Measurements from ENCODE around the gene XRN1.
A peak's percentile ranks its signal among the peaks of the same experiment; 100 is the strongest.
"Not testable (repeated sequence)": the region's sequence is repeated elsewhere in the genome, so short reads cannot be mapped to it uniquely, and the experiment has no call there.

XRN1 gene

DNA sequence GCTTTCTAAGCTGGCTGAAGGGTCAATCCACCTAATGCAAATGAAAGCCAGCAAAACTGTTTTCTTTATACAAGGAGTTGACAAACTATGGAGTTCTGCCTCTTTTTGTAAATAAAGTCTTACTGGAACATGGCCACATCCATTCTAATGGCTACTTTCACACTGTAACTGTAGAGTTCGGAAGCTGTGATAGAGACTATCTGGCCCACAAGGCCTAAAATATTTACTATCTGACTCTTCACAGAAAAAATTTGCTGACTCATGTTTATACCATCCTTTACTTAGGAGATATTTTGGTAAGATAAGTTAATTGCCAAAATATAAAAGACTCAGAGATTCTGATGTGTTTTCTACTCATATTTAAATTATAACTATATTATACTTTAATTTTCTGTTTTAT is 128.7 kb downstream of the XRN1 start:
- no peak for DNase-seq

DNA sequence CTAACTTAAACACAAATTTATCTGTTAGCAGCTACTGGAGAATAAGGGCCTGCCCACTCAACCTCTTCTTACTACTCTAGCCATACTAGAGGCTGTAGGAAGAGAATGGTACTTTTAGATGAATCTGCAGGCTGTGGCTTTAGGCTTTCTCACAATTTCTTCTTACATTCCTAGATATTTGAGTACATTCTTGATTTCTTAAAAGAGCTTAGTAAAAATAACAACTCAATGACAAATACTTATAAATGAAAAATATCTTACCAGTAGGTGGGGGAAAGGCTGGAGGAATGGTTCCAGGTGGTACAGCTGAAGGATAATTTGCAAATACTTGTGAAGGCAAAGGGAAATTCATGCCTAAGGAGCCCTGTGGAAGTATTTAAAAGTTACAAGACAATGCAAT is 129.5 kb downstream of the XRN1 start:
- no peak for DNase-seq

DNA sequence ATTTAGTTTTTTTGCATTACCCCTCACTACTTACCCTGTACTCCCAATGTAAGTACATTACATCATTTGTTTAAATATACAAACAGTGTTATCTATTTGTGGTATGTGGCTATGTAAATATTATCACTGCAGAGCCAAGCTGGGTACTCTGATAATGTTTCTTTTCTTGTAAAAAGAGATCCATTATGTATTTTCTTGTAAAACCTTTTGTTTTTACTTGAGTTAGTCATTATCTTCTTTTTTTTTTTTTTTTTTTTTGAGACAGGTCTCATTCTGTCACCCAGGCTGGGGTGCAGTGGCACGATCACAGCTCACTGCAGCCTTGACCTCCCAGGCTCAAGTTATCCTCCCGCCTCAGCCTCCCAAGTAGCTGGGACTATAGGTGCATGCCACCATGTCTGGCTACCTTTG is 131.9 kb downstream of the XRN1 start:
- not testable (repeated sequence) for DNase-seq

DNA sequence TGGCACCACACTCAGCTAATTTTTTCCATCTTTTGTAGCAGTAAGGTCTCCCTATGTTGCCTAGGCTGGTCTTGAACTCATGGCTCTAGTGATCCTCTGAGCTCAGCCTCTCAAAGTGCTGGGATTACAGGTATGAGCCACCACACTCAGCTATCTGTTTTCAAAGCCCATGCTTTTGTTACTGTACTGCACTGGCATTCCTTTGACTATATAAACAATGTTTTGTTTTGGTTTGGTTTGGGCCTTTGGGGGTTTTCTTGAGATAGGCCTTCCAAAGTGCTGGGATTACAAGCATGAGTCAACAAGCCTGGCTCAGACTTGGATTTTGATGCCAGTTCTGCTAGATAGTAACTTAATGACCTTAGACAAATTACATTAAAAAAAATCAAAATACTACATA is 132.8 kb downstream of the XRN1 start:
- DNase-seq, result no peak

DNA sequence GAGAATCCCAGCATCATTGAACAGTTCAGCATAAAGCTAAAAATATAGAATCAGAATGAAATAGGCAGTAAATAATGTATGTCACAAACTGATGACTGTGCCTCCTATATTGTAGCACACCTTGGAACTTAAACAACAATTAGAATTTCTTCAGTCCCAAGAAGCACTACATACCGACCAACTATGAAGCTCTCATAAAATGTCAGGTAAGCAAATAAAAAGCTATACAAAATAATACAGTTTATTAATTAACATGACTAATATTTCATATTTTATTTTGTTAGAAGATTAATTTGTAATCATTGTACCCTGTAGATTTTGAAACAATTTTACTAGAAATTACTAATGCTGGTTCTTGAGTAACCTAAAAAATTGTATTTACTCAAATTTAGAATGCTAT is 137.4 kb downstream of the XRN1 start:
- no peak for DNase-seq

DNA sequence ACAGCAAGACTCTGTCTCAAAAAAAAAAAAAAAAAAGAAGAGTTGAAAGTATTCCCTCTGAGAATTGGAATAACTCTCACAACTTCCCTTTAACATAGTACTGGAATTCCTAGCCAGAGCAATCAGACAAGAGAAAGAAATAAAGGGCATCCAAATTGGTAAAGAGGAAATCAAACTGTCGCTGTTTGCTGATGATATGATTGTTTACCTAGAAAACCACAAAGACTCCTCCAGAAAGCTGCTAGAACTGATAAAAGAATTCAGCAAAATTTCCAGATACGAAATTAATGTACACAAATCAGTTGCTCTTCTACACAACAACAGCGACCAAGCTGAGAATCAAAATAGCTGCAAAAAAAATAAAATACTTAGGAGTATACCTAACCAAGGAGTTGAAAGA is 145.0 kb downstream of the XRN1 start:
- not testable (repeated sequence) for DNase-seq

DNA sequence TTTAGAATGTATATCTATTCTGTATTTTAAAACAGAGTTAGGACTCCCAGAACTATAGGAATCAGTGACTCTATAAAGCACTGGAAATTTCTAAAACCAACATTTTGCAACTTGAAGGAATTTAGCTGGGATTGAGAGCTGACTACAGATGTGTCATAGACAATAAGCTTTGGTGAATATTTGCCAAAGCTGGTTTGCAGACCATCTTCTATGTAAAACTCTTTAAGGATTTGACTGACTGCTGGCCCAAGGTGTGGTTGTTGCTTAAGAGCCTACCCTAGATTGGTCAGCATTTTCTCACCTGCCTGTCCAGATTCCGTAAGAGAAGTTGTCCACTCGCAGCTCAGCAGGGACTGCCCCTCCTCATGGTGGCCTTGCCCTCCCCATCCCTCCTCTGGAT is 149.2 kb downstream of the XRN1 start:
- DNase-seq, result no peak

DNA sequence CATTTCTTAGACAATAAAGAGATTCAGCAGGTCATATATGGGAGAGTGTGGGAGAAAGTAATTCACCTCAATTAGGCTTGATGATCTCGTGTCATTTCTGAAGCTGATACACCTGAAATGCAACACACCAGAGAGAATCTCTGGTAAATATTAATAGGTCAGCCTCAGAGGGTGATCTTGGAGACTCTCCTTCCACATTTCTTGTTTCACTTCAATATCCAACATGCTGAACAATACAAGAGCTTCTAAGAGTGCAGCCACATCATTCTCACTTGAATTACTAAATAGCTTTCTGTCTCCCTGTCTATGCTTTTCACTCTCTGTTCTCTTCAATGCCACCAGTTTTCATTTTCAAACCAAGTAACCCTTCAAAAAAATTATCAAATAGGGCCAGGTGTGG is 151.3 kb downstream of the XRN1 start:
- DNase-seq, result no peak

DNA sequence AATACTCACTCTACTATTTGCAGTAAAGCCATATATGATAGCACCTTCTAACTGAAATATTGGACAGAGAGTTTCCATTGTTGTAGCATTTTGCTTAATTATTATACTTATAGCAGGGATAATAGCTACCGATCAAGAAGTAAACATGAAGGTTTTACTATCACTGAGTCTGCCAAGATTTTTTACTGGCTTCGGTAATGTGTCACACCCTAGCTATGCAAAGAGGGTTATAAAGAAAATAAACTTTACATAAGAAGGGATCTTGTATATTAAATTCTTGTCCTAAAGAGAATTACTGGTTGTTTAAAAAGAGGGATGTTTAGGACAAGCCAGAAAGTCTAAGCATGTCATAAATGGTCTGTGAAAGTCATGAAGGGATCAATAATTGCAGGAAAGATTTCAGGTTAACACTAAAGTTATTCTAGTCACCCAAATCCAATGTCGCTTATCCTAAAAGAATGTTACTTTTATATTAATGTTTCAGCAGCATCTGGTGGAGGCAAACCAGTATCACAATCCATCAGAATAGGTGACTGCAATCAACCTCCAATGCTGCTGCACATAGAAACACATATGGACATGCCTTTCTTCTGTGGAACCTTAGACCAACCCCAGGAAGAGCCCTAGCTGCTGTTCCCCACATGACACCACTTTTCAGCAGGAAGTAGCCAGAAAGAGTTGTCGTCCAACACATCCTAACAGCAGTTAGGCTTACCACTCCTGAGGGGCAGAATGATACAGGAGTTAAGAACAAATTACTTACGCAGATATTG is 159.8 kb downstream of the XRN1 start:
- DNase-seq, result no peak

DNA sequence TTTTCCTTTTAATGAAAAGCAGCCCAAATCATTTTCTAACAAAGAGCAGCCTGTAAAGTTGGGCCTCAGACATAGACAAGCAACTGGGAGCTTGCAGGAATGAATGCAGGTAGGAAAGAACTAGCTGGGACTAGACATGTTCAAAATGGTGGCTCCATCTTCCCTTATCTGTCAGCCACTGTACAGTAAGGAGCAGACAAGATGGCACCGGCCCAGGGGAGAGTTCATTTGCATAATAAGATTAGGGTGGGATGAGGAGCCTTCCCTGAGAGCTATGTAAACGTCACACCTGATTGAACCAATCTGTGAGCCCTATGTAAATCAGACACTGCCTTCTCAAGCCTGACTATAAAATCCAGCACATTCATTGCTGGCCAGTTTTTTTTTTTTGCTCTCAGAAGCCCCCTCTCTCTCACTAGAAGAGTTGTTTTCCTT is 162.7 kb downstream of the XRN1 start:
- no peak for DNase-seq

DNA sequence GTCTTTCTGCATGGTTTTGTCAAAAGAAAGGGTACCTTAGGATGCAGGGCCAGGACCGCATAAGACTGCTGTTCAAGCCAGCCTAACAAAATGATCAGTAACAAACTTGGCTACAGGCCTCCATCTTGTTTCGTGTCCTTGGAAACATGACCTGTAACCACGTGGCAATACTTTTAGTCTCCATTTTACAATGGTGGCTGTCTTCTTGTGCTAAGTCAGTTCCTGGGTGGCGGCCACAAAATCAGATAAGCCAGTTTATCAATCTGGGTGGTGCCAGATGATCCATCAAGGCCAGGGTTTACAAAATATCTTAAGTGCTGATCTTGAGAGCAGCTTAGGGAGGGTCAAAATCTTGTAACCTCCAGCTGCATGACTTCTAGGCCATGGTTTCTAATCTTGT is 165.3 kb downstream of the XRN1 start:
- DNase-seq, result no peak

DNA sequence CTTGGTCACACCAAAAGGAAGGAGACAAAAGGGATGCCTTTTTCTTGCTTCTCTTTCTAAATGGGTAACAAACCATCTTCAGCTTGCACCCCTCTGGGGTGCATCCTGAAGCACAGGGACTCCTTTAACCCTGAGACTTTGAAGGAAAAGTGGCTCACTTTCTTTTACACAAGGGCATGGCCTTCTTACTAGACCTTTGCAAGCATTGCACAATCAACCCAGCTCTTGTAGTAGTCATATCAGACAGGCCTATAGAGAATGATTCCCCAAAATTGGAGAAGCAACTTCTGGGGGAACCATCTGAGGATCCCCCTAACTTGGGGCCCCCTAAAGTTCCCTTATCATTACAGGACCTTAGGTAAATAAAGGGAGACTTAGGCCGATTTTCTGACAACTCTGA is 166.4 kb downstream of the XRN1 start:
- DNase-seq, result no peak

DNA sequence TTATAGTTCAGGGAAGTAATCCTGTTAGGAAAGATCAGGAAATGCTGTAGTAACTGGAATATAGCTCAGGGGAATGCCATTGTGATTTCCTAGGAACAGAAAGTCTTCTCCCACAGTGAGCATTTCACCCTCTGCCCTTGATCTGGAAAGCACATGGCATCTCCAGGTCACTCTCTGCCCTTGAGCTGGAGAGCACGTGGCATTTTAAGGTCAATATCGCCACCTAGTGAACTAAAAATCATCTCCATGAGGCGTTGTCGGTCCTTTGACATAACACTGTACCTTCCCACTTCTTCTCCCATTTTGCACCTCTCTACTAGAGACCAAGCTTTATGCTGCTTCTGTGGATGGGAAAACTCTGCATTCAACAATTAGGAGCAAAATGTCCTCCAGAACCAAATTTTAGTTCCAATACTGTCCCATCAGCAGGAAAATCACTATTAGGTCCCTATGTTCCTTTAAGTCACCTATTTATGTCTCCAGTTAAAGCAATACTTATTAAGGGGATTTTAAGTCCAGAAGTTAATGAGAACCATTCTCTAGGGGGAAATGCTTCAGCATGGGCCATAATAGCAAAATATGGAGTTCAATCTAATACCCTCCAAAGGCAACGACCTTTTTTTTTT is 167.8 kb downstream of the XRN1 start:
- DNase-seq, result peak; percentile 47

DNA sequence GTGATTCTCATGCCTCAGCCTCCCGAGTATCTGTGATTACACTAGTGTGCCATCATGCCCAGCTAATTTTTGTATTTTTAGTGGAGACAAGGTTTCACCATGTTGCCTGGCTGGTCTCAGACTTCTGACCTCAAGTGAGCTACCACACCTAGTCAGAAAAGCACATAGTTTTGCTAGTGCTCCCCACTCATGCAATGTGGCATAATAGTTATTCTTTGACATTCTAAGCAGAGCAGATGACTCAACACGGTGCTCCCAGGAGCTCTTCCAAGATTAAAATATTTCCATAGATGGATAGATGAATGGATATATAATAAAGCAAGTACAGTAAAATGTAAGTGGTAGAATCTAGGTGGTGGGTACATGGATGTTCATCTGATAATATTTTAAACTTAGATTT is 169.4 kb downstream of the XRN1 start:
- DNase-seq, result no peak

DNA sequence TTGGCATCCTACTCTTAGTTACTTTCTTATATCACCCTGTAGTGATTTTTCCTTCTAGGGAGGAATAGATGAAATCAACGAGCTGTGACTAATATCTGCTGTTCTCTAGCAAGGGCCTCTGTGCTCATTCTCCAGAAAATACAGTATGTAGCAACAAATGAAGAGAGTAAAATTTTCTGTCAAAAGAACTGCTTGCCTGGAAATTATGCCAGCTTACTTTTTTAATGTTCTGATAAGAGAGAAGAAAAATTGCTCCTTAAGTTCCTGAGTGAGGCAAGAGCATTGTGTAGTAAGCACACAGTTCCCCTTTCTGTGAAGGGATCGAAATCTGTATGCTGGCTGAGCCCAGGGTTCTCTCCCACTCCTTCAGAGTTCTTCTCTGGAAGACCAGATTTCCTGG is 171.1 kb downstream of the XRN1 start:
- no peak for DNase-seq

DNA sequence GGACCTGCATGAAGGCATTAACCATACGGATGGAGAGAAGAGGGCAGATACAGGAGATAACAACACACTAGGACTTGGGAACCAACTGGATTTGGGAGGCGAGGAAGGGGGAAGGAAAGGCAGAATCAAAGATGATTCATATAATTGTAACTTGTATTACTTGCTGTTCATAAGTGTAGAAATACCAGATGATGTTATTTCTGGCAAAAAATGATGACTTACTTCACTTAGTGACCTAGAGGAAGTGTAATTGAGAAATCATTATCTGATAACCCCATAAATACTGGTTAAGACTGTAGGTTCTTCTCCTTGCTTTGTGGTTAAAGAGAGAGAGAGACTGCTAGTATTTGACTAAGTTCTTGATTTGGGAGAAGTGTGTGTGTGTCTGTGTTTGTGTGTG is 172.0 kb downstream of the XRN1 start:
- no peak for DNase-seq

DNA sequence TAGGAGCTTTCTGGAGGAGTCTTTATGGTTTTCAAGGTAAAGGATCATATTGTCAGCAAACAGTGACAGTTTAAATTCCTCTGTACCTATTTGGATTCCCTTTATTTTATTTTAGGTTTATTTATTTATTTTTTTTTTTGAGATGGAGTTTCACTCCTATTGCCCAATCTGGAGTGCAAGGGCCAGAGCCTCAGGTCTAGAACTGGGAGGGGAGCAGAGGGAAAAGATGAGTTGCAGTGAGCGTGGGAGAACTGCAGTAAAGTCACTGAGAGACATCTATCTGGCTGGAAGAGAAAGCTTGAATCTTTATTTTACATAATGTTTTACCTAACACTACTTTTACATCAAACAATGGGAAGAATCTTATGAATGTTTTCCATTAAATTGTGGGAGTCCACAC is 172.9 kb downstream of the XRN1 start:
- DNase-seq, result no peak

DNA sequence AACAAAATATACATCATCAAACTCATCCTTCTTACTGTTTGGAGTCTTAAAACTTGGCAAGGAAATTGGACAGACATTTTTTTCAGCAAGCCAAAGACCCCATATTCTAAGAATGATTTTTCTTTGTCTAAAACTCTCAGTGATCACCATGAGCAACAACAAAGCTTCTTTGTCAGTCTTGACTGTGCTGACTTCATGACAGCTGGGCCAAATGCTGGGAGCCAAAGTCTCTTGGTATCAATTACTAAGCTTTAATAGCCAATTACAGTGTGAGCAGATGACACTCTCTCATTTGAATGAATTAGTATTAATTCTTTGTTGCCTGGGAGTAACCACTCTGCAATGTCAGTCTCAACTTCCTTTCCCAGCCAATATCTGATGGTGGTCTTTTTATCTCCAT is 174.3 kb downstream of the XRN1 start:
- DNase-seq, result no peak

DNA sequence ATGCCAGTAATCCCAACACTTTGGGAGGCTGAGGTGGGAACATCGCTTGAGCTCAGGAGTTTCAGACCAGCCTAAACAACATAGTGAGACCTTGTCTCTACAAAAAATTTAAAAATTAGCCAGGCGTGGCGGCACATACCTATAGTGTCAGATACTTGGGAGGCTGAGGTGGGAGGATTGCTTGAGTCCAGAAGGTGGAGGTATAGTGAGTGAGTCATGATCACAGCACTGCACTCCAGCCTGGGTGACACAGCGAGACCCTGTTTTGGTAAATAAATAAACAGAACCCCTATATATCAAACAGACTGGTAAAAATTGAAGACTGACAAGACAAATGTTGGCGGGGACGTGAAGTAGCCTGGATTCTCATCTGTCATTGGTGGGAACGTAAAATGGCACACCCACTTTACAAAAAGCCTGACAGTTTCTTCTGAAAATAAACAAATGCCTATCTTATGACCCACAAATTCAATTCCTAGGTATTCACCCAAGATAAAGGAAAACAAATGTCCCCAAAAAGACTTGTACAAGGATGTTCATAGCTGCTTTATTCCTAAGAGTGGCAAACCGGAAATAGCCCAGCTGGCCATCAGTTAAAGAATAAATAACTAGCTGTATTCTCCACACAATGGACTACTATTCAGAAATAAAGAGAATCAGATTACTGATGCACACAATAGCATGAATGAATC is 175.5 kb downstream of the XRN1 start:
- DNase-seq, result no peak

DNA sequence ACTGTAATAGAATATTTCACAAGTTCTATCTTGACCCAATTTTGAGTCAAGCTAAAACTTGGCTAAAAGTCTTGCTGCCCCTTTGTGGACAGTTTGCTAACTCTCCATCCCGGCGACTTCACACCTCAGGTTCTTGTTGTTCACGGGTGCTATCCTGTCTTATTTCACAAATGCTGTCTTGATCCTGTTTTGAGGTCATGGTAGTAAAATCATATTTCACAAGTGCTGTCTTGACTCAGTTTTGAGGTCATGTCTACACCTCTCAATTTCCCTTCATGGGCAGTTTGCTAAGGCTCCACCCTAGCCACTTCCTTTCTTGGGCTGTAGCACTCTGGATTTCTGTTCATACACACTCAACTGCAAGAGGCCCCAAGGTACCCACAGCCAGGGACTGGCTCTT is 177.4 kb downstream of the XRN1 start:
- DNase-seq, result no peak

DNA sequence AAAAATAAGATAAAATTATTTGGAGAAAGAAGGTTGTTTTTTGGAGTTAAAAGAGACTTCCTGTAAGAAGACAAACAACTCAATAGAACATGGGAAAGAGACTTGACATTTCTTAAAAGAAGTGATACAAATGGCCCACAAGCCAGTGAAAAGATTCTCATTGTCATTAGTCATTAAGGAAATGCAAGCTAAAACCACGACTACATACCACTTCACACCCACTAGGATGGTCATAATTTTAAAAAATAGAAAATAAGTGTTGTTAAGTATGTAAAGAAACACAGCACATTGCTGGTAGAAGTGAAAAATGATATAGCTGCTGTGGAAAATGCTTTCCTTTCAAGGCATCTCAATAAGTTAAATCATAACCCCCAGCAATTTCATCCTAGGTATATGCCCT is 178.1 kb downstream of the XRN1 start:
- no peak for DNase-seq

DNA sequence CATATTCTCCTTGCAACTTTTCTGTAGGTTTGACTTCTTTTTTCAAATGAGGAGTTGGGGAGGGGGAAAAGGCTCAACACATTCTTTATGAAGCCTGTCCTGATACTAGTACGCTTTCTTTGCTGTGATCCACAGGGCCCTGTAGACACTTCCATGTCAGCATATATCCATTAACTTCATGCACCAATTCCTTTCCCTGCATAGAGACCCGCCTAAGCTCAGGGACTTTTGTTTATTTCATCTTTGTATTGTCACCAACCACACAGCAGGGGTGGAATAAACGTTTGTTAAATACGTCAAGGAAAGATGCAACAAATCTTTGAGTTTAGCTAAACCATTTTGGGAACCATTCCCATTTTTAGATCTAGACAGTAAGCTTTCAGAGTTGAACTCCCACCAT is 179.4 kb downstream of the XRN1 start:
- DNase-seq, result no peak

DNA sequence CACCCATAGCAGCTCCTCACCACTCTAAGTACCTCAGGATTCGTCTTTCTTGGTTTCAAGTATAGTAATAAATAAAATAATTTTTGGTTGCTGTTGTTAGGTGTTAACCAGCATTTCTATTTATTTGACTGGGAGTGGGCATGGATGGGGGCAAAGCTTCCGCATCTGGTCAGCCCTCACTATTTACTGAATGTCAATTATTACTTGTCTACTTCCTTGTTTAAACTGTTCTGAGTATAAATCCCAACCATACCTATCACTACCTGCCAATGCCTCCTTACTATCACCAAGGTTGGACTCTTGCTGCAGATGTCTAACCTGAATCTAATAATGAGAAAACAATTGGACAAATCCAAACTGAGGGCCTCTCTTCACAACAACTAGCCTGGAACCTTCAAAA is 180.6 kb downstream of the XRN1 start:
- no peak for DNase-seq

DNA sequence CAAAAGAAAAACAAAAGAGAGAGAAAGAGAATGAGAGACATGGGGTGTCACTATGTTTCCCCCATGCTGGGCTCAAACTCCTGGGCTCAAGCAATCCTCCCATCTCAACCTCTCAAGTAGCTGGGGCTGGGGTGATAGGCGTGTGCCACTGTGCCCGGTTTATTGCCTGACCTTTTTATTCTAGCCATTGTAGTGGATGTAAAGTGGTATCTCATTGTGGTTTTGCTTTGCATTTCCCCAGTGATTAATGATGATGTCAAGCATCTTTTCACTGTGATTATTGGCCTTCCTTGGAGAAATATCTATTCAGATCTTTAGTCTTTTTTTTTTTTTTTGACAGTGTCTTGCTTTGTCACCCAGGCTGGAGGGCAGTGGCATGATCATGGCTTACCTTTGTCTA is 184.7 kb downstream of the XRN1 start:
- DNase-seq, result no peak
